H9 (cell line): ENCODE measurements around the gene DBN1. TPM values are rescaled to one million over a fixed set of nuclear protein-coding genes. Genes with fewer than 3 reads are reported as not detected.

Source experiments
- DNase-seq: peaks from one replicate; pipeline ENCODE4 v3.0.0-alpha.2; 2017
- H2AFZ ChIP-seq: one replicate; pipeline ENCODE4 v1.6.1; 2013; ENCODE audit warnings: mild to moderate bottlenecking, low read length, control low read depth, moderate library complexity
- H2AK5ac ChIP-seq: 2 replicates; pipeline ENCODE4 v1.6.1; 2013; ENCODE audit warnings: low read length, control low read depth, mixed read lengths; ENCODE audit not compliant: insufficient read length
- H2BK120ac ChIP-seq: one replicate; pipeline ENCODE4 v1.6.1; 2013; ENCODE audit warnings: low read depth, mild to moderate bottlenecking, low read length, control low read depth, inconsistent platforms; ENCODE audit not compliant: poor library complexity, severe bottlenecking
- H2BK12ac ChIP-seq: 2 replicates; pipeline ENCODE4 v1.6.1; 2013; ENCODE audit warnings: low read length, control low read depth, mixed read lengths, low read depth; ENCODE audit not compliant: insufficient read length
- H2BK15ac ChIP-seq: 2 replicates; pipeline ENCODE4 v1.6.1; 2013; ENCODE audit warnings: low read depth, low read length, control low read depth
- H2BK20ac ChIP-seq: one replicate; pipeline ENCODE4 v1.6.1; 2013; ENCODE audit warnings: low read depth, mild to moderate bottlenecking, low read length, control low read depth, inconsistent platforms; ENCODE audit not compliant: poor library complexity, severe bottlenecking
- H2BK5ac ChIP-seq: 2 replicates; pipeline ENCODE4 v1.6.1; 2013; ENCODE audit warnings: low read length, control low read depth, mixed read lengths; ENCODE audit not compliant: insufficient read length
- H3K14ac ChIP-seq: 2 replicates; pipeline ENCODE4 v1.6.1; 2013; ENCODE audit warnings: low read length, control low read depth; ENCODE audit not compliant: insufficient read depth
- H3K18ac ChIP-seq: 2 replicates; pipeline ENCODE4 v1.6.1; 2013; ENCODE audit warnings: low read depth, mild to moderate bottlenecking, mixed read lengths, low read length, control low read depth; ENCODE audit not compliant: insufficient read length
- H3K23ac ChIP-seq: 2 replicates; pipeline ENCODE4 v1.6.1; 2013; ENCODE audit warnings: low read length, control low read depth, mixed read lengths, low read depth; ENCODE audit not compliant: insufficient read length
- H3K23me2 ChIP-seq: 2 replicates; pipeline ENCODE4 v1.6.1; 2013; ENCODE audit warnings: low read depth, mild to moderate bottlenecking, mixed read lengths, low read length, control low read depth; ENCODE audit not compliant: insufficient read length, poor library complexity, severe bottlenecking
- H3K27ac ChIP-seq: 2 replicates; pipeline ENCODE4 v1.5.1; 2013; ENCODE audit warnings: low read length, control low read depth, mixed read lengths, low read depth; ENCODE audit not compliant: insufficient read length
- H3K27me3 ChIP-seq: 2 replicates; pipeline ENCODE4 v1.6.1; 2013; ENCODE audit warnings: low read length, control low read depth, inconsistent platforms; ENCODE audit not compliant: insufficient read depth
- H3K4ac ChIP-seq: 2 replicates; pipeline ENCODE4 v1.6.1; 2013; ENCODE audit warnings: low read depth, mild to moderate bottlenecking, control low read depth, inconsistent platforms, low read length, moderate library complexity
- H3K4me1 ChIP-seq: 2 replicates; pipeline ENCODE4 v1.6.1; 2013; ENCODE audit warnings: low read length, control low read depth, inconsistent platforms; ENCODE audit not compliant: insufficient read depth
- H3K4me2 ChIP-seq: 2 replicates; pipeline ENCODE4 v1.6.1; 2013; ENCODE audit warnings: low read length, control low read depth, mixed read lengths; ENCODE audit not compliant: insufficient read length, insufficient read depth
- H3K56ac ChIP-seq: 2 replicates; pipeline ENCODE4 v1.6.1; 2013; ENCODE audit warnings: low read depth, mild to moderate bottlenecking, mixed read lengths, low read length, control low read depth; ENCODE audit not compliant: insufficient read length
- H3K79me1 ChIP-seq: 2 replicates; pipeline ENCODE4 v1.6.1; 2013; ENCODE audit warnings: low read depth, mild to moderate bottlenecking, moderate library complexity, low read length, control low read depth, inconsistent platforms; ENCODE audit not compliant: insufficient read depth, poor library complexity, severe bottlenecking
- H3K79me2 ChIP-seq: 2 replicates; pipeline ENCODE4 v1.6.1; 2013; ENCODE audit warnings: low read length, control low read depth, inconsistent platforms; ENCODE audit not compliant: insufficient read depth
- H3K9ac ChIP-seq: 2 replicates; pipeline ENCODE4 v1.6.1; 2013; ENCODE audit warnings: low read length, control low read depth, mixed read lengths; ENCODE audit not compliant: insufficient read length; ENCODE audit errors: extremely low read depth
- H3K9me3 ChIP-seq: one replicate; pipeline ENCODE4 v1.6.1; 2013; ENCODE audit warnings: low read depth, low read length, inconsistent platforms; ENCODE audit not compliant: control insufficient read depth
- H3T11ph ChIP-seq: one replicate; pipeline ENCODE4 v1.6.1; 2013; ENCODE audit warnings: mild to moderate bottlenecking, low read length, control low read depth, inconsistent platforms
- H4K20me1 ChIP-seq: one replicate; pipeline ENCODE4 v1.6.1; 2013; ENCODE audit not compliant: control insufficient read depth, insufficient read length, insufficient read depth
- H4K5ac ChIP-seq: 2 replicates; pipeline ENCODE4 v1.6.1; 2013; ENCODE audit warnings: low read depth, mild to moderate bottlenecking, mixed read lengths, low read length, control low read depth; ENCODE audit not compliant: insufficient read length
- H4K8ac ChIP-seq: replicated peaks from 2 replicates; pipeline ENCODE4 v1.6.1; 2013; ENCODE audit warnings: low read length, control low read depth, mixed read lengths, low read depth; ENCODE audit not compliant: insufficient read length
- H4K91ac ChIP-seq: 2 replicates; pipeline ENCODE4 v1.6.1; 2013; ENCODE audit warnings: low read depth, mild to moderate bottlenecking, moderate library complexity, mixed read lengths, low read length, control low read depth; ENCODE audit not compliant: insufficient read length
- H3K27ac Mint-ChIP-seq, 3 experiments: 2 replicates in 2 of 3; 3 replicates in 1 of 3; pipeline ENCODE4 v1.8.0; 2020 to 2021; ENCODE audit warnings: mixed read lengths in 3 of 3, mild to moderate bottlenecking in 1 of 3, moderate library complexity in 1 of 3
- H3K27me3 Mint-ChIP-seq: 2 replicates; pipeline ENCODE4 v1.8.0; 2021; ENCODE audit warnings: low read depth, mild to moderate bottlenecking, moderate library complexity, mixed read lengths
- H3K36me3 Mint-ChIP-seq, 3 experiments: 2 replicates in 2 of 3; 3 replicates in 1 of 3; pipeline ENCODE4 v1.8.0; 2020 to 2021; ENCODE audit warnings: low read depth in 3 of 3, mixed read lengths in 3 of 3; ENCODE audit not compliant: insufficient read depth in 1 of 3
- H3K4me1 Mint-ChIP-seq, 2 experiments: 2 replicates each; pipeline ENCODE4 v1.8.0; 2020; ENCODE audit warnings: mixed read lengths in 2 of 2
- H3K4me3 Mint-ChIP-seq, 2 experiments: 2 replicates in 1 of 2; 3 replicates in 1 of 2; pipeline ENCODE4 v1.8.0; 2020 to 2021; ENCODE audit warnings: mild to moderate bottlenecking in 2 of 2, mixed read lengths in 2 of 2, moderate library complexity in 1 of 2
- H3K9me3 Mint-ChIP-seq, 2 experiments: 2 replicates in 1 of 2; 3 replicates in 1 of 2; pipeline ENCODE4 v1.8.0; 2020; ENCODE audit warnings: mild to moderate bottlenecking in 2 of 2, mixed read lengths in 2 of 2, moderate library complexity in 1 of 2
- WGBS: extraction: QIAGEN DNeasy Blood & Tissue Kit; methylation state at CpG from one replicate; pipeline ENCODE4 v1.1.7; 2013; ENCODE audit warnings: missing lambda C conversion rate, low lambda C conversion rate, mixed read lengths; ENCODE audit not compliant: insufficient read length; ENCODE audit errors: extremely low coverage; 5-methylcytosine and 5-hydroxymethylcytosine counted together
- total RNA-seq: library from RNA; stranded (reverse); gene quantifications from 2 replicates; pipeline ENCODE4 v1.2.1, GENCODE V29; 2021
- TF ChIP-seq, protein P1 (sequence below): fragments of 200-600 bp; sonication (generic); conservative IDR thresholded peaks from 3 replicates; pipeline ENCODE4 v1.8.0; 2021; ENCODE audit warnings: antibody characterized with exemption, mild to moderate bottlenecking

The DBN1 gene
- total RNA-seq, 1 experiment from 2014 or later, result 340 TPM

DNA sequence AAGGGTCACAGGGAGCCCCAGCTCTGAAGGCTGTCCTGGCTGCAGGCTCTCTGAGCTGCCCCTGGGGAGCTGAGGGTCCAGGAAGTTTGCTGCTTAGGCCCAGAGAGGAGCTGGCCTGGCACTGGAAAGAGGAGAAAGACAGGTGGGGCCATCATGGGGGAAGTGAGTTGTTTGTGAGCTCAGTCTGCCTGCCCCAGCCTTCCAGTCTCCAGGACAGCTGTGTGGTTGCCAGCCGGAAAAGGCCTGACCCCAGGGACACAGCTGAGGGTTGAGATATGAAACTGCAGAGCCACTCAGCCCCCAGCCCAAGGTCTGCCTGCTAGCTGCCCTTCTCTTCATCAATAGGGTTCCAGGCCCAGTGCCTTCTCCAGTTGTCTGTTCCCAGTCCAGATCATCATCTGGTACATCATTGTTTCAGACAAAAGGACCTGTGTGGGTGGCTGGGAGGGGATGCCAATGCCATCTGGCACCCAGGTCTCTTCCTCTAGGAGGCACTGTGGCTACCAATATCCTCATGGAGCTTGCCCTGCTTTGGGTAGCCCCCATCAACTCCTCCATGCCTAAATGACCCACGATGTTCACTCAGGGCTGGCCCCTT, 47.6 kb upstream of the DBN1 start:
- H3K27me3 Mint-ChIP-seq, result peaks cover 3% of the 10 kb centered on the region; the same call in 1 of the 2 replicates

More for the DNA sequence above, 47.6 kb upstream of the DBN1 start:
- Histone ChIP-seq H3T11ph (no peak overlapping the region), H2BK20ac (no peak overlapping the region), H3K4me1 (no peaks in the 10 kb centered on the region), H2BK5ac (no peak overlapping the region), H3K14ac (no peak overlapping the region), H3K9me3 (no peaks in the 10 kb centered on the region), H2BK12ac (no peak overlapping the region), H4K8ac (no peak overlapping the region), H3K27me3 (no peaks in the 10 kb centered on the region), H3K18ac (no peak overlapping the region), H3K9ac (no peak overlapping the region), H2AK5ac (no peak overlapping the region), H3K23ac (no peak overlapping the region), H3K4ac (no peak overlapping the region), H2BK120ac (no peak overlapping the region), H3K79me2 (peaks cover under 1% of the 10 kb centered on the region; the same call in 1 of the 2 replicates), H3K56ac (no peak overlapping the region), H4K5ac (no peak overlapping the region), H4K91ac (no peak overlapping the region), H2BK15ac (no peak overlapping the region), H3K23me2 (peaks cover 4% of the 10 kb centered on the region), H4K20me1 (no peaks in the 10 kb centered on the region), H3K4me2 (no peak overlapping the region), H2AFZ (no peak overlapping the region), H3K27ac (no peak overlapping the region), H3K79me1 (peaks cover under 1% of the 10 kb centered on the region)
- peaks cover 0 to 3% of the 10 kb centered on the region in 2 experiments; a peak in 1 of 5 replicates for H3K9me3 Mint-ChIP-seq
- H3K4me1 Mint-ChIP-seq, result peaks cover 6 to 8% of the 10 kb centered on the region in 2 experiments
- DNase-seq, result no peak
- no CpG with 5 or more reads among the region's 2 CpGs for WGBS
- TF ChIP-seq, protein P1, sequence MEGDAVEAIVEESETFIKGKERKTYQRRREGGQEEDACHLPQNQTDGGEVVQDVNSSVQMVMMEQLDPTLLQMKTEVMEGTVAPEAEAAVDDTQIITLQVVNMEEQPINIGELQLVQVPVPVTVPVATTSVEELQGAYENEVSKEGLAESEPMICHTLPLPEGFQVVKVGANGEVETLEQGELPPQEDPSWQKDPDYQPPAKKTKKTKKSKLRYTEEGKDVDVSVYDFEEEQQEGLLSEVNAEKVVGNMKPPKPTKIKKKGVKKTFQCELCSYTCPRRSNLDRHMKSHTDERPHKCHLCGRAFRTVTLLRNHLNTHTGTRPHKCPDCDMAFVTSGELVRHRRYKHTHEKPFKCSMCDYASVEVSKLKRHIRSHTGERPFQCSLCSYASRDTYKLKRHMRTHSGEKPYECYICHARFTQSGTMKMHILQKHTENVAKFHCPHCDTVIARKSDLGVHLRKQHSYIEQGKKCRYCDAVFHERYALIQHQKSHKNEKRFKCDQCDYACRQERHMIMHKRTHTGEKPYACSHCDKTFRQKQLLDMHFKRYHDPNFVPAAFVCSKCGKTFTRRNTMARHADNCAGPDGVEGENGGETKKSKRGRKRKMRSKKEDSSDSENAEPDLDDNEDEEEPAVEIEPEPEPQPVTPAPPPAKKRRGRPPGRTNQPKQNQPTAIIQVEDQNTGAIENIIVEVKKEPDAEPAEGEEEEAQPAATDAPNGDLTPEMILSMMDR, result peak; percentile 48
- H3K4me3 Mint-ChIP-seq, result no peak overlapping the region
- peak overlapping the region in 1 of 3 experiments; percentile 83; a peak in 1 of 7 replicates for H3K27ac Mint-ChIP-seq
- peaks cover 30 to 55% (median 50%) of the 10 kb centered on the region in 3 experiments for H3K36me3 Mint-ChIP-seq
